HFF-Myc (cell line): ENCODE data around the gene TMEM41B.

Experiments
- DNase-seq: peaks from one replicate; pipeline ENCODE4 v3.0.0-alpha.2; 2011; ENCODE audit warnings: low read depth; ENCODE audit errors: extremely low read depth
- H3K4me3 ChIP-seq: replicated peaks from 2 replicates; pipeline ENCODE4 v1.5.1; 2011; ENCODE audit warnings: low read depth, mild to moderate bottlenecking, control low read depth, low read length
- TF ChIP-seq, protein P1 (sequence below): IDR thresholded peaks from 2 replicates; pipeline ENCODE4 v1.5.1; 2012; ENCODE audit warnings: mild to moderate bottlenecking, low read depth, low read length, control low read depth; ENCODE audit errors: missing control alignments

The TMEM41B gene

DNA sequence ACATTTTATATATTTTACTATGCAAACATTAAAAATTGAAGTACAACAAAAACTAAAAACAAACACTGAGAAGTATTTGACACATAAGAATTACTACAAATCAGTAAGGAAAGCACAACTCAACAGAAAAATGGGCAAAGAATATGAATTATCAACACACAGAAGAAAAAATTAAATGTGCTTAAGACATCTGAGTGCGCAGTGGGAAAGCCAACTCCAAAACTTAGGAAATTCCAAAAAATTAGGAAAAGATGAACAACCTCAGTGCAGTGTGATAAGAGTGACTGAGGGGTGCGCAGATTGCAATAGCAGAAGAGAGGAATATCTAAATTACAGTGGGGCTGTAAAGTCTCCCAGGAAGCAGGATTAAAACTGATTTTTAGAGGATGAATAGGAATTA lies 1.9 kb upstream of the TMEM41B start:
- TF ChIP-seq, protein P1, sequence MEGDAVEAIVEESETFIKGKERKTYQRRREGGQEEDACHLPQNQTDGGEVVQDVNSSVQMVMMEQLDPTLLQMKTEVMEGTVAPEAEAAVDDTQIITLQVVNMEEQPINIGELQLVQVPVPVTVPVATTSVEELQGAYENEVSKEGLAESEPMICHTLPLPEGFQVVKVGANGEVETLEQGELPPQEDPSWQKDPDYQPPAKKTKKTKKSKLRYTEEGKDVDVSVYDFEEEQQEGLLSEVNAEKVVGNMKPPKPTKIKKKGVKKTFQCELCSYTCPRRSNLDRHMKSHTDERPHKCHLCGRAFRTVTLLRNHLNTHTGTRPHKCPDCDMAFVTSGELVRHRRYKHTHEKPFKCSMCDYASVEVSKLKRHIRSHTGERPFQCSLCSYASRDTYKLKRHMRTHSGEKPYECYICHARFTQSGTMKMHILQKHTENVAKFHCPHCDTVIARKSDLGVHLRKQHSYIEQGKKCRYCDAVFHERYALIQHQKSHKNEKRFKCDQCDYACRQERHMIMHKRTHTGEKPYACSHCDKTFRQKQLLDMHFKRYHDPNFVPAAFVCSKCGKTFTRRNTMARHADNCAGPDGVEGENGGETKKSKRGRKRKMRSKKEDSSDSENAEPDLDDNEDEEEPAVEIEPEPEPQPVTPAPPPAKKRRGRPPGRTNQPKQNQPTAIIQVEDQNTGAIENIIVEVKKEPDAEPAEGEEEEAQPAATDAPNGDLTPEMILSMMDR: no peak
- DNase-seq: no peak
- H3K4me3 ChIP-seq: no peak overlapping the region

DNA sequence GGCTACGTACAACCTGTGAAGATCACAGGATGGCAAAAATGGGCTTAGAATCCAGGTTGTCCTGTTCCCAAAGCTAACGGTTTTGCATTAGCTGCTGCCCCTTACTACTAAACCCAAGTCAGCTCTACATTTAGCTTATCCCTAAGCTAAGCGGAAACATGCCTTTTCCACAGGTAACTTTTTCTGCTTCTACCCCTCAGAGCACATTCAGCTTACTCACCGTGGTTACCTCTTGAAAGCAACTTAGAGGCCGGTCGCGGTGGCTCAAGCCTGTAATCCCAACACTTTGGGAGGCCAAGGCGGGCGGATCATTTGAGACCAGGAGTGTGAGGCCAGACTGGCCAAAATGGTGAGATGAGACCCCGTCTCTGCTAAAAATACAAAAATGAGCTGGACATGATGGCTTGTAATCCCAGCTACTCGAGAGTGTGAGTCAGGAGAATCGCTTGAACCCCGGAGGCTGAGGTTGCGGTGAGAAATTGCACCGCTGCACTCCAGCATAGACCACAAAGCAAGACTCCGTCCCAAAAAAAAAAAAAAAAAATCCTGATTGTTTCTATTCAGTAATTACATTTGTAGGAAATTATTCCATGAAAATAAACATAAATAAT lies 790 bp upstream of the TMEM41B start:
- H3K4me3 ChIP-seq: peak overlapping the region; percentile 93
- TF ChIP-seq, protein P1: no peak
- no peak for DNase-seq

DNA sequence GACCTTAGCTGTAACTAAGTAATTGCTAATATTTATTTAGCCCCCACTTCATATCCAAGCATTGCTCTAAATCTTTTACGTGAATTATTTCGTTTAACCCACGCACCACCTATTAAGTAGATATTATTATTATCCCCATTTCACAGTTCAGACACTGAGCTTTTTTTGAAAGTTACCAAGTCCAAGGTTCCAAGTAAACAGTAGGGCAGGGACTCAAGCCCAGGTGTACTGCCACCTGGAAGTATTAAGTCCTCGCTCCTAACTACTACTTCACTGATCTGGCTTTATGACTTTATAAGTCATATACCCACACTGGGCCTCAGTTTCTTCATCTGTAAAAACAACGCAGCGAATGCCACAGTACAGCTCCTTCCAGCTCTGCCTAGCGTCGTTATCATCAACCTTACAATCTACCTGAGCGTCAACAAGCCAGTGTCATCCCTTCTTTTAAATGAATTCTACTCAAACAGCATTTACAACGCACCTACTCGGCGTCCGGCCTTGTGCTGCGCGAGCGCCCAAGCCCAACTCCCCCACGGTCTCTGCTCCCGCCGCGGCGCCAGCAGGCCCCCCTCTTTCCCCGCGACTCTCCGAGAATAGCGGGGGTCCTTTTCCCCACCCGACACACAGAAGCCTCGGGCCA lies 624 bp downstream of the TMEM41B start:
- TF ChIP-seq, protein P1: no peak
- H3K4me3 ChIP-seq: peak overlapping the region; percentile 93
- DNase-seq: no peak

DNA sequence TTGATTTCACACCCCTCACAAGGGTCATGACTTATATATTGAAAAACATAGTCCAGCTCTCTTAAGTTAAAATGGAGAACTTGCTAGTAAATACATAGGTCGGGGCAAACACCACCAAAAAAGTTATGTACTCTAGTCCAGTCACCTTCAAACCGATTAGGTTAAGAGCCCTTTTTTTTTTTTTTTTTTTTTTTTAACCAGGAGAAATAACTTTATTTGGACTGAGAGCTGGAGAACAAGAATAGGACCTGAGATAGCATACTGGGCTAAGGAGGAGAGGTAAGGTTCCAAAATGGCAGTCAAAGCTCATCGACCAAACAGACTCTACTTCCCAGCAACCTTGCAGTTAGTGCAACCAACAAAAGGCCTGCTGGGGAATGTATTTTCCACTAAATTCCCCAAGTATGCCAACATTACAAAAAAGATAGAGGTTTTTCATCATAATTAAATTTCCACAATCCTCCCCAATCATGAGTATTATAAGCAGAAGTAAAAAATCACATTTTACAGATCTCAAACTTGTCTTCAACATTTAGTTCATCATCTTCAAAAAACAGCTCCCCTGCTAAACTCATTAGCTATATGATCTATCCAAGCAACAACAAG lies 3.8 kb downstream of the TMEM41B start:
- no peak overlapping the region for H3K4me3 ChIP-seq
- TF ChIP-seq, protein P1: no peak
- no peak for DNase-seq

DNA sequence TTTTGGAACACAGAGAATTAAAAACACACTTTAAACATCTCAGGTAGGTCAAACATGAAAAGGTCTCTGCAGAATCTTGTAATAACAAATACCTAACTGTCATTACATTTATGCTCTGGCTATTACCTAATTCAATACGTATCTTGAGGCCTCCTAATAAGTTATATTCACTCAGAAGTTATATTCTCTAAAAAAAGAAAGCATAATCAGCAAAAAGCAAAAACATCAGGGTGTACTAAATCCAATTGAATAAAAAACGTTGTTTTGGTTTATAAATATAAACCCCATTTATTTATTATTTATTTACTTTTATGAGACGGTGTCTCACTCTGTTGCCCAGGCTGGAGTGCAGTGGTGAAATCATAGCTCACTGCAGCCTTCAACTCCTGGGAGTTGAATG lies 10.2 kb downstream of the TMEM41B start:
- DNase-seq: no peak
- H3K4me3 ChIP-seq: no peak overlapping the region
- TF ChIP-seq, protein P1: no peak

DNA sequence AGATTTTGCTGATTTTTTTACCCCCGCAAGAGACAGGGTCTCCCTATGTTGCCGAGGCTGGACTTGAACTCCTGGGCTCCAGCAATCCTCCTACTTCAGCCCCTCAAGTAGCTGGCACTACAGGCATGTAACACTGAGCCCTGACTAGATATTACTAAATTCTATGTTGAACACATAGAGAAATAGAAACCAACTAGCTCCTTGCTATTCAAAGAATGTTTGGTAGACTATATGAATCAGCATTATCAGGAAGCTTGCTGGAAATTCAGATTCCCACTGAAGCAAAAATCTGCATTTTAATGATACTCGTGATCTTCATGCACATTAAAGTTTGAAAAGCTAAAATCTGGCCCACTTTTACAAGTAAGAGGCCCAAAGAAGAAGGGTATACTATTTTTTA lies 11.9 kb downstream of the TMEM41B start:
- TF ChIP-seq, protein P1: no peak
- DNase-seq: no peak
- no peak overlapping the region for H3K4me3 ChIP-seq

DNA sequence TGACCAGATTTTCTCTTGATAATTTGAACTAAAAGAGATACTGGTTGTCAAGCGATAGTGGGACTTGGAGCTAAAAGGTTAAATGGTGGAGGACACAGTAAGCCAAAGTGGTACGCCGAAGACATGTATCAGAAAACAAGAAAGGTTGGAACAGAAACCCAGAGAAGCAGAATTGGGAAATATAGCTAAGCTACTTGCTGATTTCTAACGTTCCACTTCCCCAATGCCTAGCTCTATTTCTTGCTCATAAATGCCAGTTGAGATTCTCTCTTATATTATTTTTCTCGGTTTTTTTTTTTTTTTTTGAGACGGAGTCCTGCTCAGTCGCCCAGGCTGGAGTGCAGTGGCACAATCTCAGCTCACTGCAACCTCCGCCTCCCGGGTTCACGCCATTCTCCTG lies 12.7 kb downstream of the TMEM41B start:
- DNase-seq: no peak
- no peak overlapping the region for H3K4me3 ChIP-seq
- TF ChIP-seq, protein P1: no peak
